CD4-positive, alpha-beta memory T cell (primary cell): Measurements from ENCODE around the gene PRKG2. TPM values are rescaled to one million over a fixed set of nuclear protein-coding genes. Genes with fewer than 3 reads are reported as not detected.

Experiments used
- CTCF ChIA-PET: fragments of 350-600 bp; sonication (Branson Sonifier 250); formaldehyde crosslinking; loops from one replicate; lab custom pipeline; 2021; ENCODE audit warnings: inconsistent platforms; ENCODE audit not compliant: partially characterized antibody; lab: Charles Lee
- POLR2A ChIA-PET: fragments of 350-600 bp; sonication (Branson Sonifier 250); formaldehyde crosslinking; loops from one replicate; lab custom pipeline; 2021; ENCODE audit not compliant: partially characterized antibody; lab: Charles Lee
- DNase-seq, 5 donors: peaks; one replicate each; pipeline versions ENCODE4 v3.0.0 to v3.0.0-alpha.2; 2020 to 2022; ENCODE audit warnings: mixed read lengths in 1 of 5
- H3K27ac ChIP-seq: one replicate; pipeline ENCODE4 v1.7.0; 2013; ENCODE audit warnings: low read depth, low read length
- H3K27me3 ChIP-seq: 2 replicates; pipeline ENCODE4 v1.7.0; 2013; ENCODE audit warnings: mild to moderate bottlenecking, low read length, moderate library complexity; ENCODE audit not compliant: insufficient read depth
- H3K36me3 ChIP-seq: 2 replicates; pipeline ENCODE4 v1.7.0; 2013; ENCODE audit warnings: mild to moderate bottlenecking, low read length, moderate library complexity; ENCODE audit not compliant: insufficient read depth
- H3K4me1 ChIP-seq: 2 replicates; pipeline ENCODE4 v1.7.0; 2013; ENCODE audit warnings: mild to moderate bottlenecking, low read length, moderate library complexity; ENCODE audit not compliant: insufficient read depth
- H3K4me3 ChIP-seq, 2 donors: one replicate each; pipeline ENCODE4 v1.7.0; 2013; ENCODE audit warnings: low read length in 2 of 2, mild to moderate bottlenecking in 1 of 2
- H3K9me3 ChIP-seq, 2 donors: one replicate each; pipeline ENCODE4 v1.7.0; 2013; ENCODE audit warnings: low read length in 2 of 2, control low read depth in 1 of 2; ENCODE audit not compliant: control insufficient read depth in 1 of 2
- H3K27ac Mint-ChIP-seq, 7 donors: one replicate each; pipeline ENCODE4 v1.8.0; 2020 to 2021; ENCODE audit warnings: mixed read lengths in 7 of 7, mild to moderate bottlenecking in 6 of 7, inconsistent platforms in 3 of 7, moderate library complexity in 3 of 7
- H3K27me3 Mint-ChIP-seq, 2 donors: one replicate each; pipeline ENCODE4 v1.8.0; 2020 to 2021; ENCODE audit warnings: mixed read lengths in 2 of 2
- H3K36me3 Mint-ChIP-seq, 2 donors: one replicate each; pipeline ENCODE4 v1.8.0; 2020 to 2021; ENCODE audit warnings: mixed read lengths in 2 of 2, inconsistent platforms in 1 of 2, mild to moderate bottlenecking in 1 of 2
- H3K4me1 Mint-ChIP-seq, 4 donors: one replicate each; pipeline ENCODE4 v1.8.0; 2020 to 2021; ENCODE audit warnings: mixed read lengths in 4 of 4, mild to moderate bottlenecking in 1 of 4
- H3K4me3 Mint-ChIP-seq, 8 donors: one replicate each; pipeline ENCODE4 v1.8.0; 2020 to 2021; ENCODE audit warnings: mixed read lengths in 8 of 8, mild to moderate bottlenecking in 7 of 8, moderate library complexity in 6 of 8, inconsistent platforms in 3 of 8
- H3K9me3 Mint-ChIP-seq, 8 donors: one replicate each; pipeline ENCODE4 v1.8.0; 2020 to 2021; ENCODE audit warnings: mixed read lengths in 8 of 8, mild to moderate bottlenecking in 5 of 8, inconsistent platforms in 3 of 8, moderate library complexity in 1 of 8
- intact Hi-C: fragments of 100-400 bp; cut with micrococcal nuclease; formaldehyde crosslinking; loops from one replicate; pipeline ENCODE4 v1.15.1; 2023
- polyA plus RNA-seq, 2 donors: library from polyadenylated mRNA; unstranded; fragments of 300-500 nt; fragmentation: Illumina TruSeq; gene quantifications; one replicate each; pipeline ENCODE4 v1.2.3, GENCODE V29; 2021
- total RNA-seq, 2 experiments: library from RNA; stranded (reverse); gene quantifications; one replicate each; pipeline ENCODE4 v1.2.3, GENCODE V29; 2021

The PRKG2 gene
- total and polyA plus RNA-seq, 4 experiments from 2014 or later, result 1.5 to 5.1 (median 1.9) TPM

DNA sequence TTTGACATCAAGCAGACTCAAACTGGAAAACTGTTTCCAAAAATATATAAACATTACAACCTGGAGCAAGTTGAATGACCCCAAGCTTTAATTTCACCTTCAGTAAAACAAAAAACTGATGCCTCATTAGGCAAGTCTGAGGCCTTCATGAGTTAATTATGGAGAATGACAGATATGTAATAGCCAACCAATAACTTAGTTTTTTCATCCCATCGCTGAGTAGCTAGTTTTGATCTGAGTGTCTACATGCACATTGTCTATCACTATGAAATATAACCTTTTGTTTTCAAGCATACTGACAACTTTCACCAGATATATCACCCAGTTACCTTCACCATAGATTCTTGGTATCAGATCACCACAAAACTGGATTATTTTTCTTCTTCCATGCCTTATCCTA, 16.4 kb downstream of the PRKG2 start:
- Mint-ChIP-seq H3K36me3 (no peaks in the 10 kb centered on the region), H3K4me3 (no peak overlapping the region), H3K27me3 (peaks cover 0 to 3% of the 10 kb centered on the region in 2 donors), H3K27ac (no peak overlapping the region), H3K4me1 (no peaks in the 10 kb centered on the region), H3K9me3 (peaks cover 0 to 2% (median 0%) of the 10 kb centered on the region in 8 donors)
- H3K36me3 ChIP-seq, result no peaks in the 10 kb centered on the region
- POLR2A ChIA-PET, result no interaction called here
- H3K9me3 ChIP-seq, result no peaks in the 10 kb centered on the region
- H3K27ac ChIP-seq, result no peak overlapping the region
- DNase-seq, result no peak
- H3K4me3 ChIP-seq, result no peak overlapping the region
- intact Hi-C loops, result no loop called here
- no peaks in the 10 kb centered on the region for H3K4me1 ChIP-seq
- CTCF ChIA-PET, result no interaction called here
- H3K27me3 ChIP-seq, result no peaks in the 10 kb centered on the region

DNA sequence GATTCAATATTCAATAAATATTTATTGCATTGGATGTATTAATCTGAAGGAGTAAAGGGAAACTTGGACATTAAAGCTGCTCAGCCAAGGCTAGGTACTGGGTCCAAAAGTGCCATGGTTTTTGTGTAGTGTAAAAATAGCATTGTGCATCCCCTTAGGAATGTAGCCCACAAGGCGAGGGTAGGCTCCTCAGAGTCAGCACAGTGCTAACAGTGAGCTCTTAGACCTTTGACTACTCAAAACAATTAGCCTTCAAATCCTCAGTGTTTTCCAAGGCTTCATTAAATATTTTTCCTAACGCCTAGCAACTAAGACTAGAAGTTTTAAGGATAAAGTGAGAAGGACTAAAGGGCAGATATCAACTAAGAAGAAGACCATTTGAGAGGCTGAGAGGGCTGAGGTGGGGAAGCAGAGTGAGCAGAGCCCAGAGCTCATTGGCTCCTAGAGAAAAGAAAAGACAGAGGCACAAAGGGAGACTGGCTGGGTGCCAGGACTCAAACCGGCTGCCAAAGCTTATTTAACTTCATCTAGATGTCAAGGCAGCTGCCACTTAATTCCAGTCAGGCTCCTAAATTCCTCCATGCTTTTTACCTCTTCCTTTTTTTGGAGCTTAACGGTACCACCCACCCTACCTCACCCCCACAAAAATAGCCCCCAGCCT, 17.0 kb downstream of the PRKG2 start:
- Histone ChIP-seq H3K27me3 (no peaks in the 10 kb centered on the region), H3K27ac (no peak overlapping the region), H3K36me3 (no peaks in the 10 kb centered on the region), H3K4me3 (no peak overlapping the region), H3K4me1 (no peaks in the 10 kb centered on the region), H3K9me3 (no peaks in the 10 kb centered on the region)
- H3K36me3 Mint-ChIP-seq, result no peaks in the 10 kb centered on the region
- H3K9me3 Mint-ChIP-seq, result peaks cover 0 to 2% (median 0%) of the 10 kb centered on the region in 8 donors
- POLR2A ChIA-PET, result no interaction called here
- H3K27me3 Mint-ChIP-seq, result peaks cover 0 to 2% of the 10 kb centered on the region in 2 donors
- DNase-seq, result no peak
- H3K4me3 Mint-ChIP-seq, result no peak overlapping the region
- intact Hi-C loops, result no loop called here
- no peak overlapping the region for H3K27ac Mint-ChIP-seq
- CTCF ChIA-PET, result no interaction called here
- H3K4me1 Mint-ChIP-seq, result no peaks in the 10 kb centered on the region

DNA sequence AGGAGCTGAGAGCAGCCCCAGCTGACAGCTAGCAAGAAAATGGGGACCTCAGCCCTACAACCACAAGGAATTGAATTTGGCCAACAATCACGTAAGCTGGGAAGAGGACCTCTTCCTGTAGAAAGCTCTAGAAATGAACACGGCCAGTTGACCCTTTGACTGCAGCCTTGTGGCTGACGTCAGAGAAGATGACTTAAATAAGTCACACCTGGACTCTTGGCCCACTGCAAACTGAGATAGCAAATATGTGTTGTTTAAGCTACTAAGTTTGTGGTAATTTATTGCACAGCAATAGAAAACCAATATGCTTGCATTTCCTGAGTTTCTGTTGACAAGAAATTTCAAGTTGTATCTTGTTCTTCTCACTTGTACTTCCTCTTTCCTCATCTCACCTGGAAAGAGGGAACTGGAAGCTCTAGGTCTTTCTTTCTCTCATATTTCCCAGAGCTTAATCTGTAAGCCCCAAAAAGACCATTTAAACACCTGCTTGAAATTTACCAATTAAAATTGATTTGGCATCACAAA, 18.8 kb downstream of the PRKG2 start:
- intact Hi-C loops, result no loop called here
- H3K27me3 Mint-ChIP-seq, result peaks cover 0 to 2% of the 10 kb centered on the region in 2 donors
- POLR2A ChIA-PET, result no interaction called here

DNA sequence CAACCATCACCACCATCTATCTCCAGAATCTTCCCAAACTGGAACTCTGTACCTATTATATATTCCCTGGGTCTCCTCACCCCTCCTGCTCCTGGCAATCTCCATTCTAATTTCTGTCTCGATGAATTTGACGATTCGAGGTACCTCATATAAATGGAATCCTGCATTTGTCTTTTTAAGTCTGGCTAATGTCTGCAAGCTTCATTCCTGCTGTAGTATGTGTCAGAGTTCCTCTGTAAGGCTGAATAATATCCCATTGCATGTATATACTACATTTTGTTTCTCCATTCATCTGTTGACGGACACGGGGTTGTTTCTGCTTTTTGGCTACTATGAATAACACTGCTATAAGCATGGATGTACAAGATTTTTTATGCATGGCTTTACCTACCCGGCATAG, 19.5 kb downstream of the PRKG2 start:
- peaks cover 0 to 3% (median 2%) of the 10 kb centered on the region in 8 donors for H3K9me3 Mint-ChIP-seq
- no peak overlapping the region for H3K27ac Mint-ChIP-seq
- H3K27ac ChIP-seq, result no peak overlapping the region
- peaks cover 0 to 2% of the 10 kb centered on the region in 2 donors for H3K27me3 Mint-ChIP-seq
- no peak for DNase-seq
- ChIA-PET CTCF (no interaction called here), POLR2A (no interaction called here)
- H3K4me1 ChIP-seq, result no peaks in the 10 kb centered on the region
- no peaks in the 10 kb centered on the region for H3K36me3 ChIP-seq
- H3K4me3 ChIP-seq, result no peak overlapping the region
- H3K27me3 ChIP-seq, result no peaks in the 10 kb centered on the region
- no peaks in the 10 kb centered on the region for H3K9me3 ChIP-seq
- no peaks in the 10 kb centered on the region for H3K4me1 Mint-ChIP-seq
- H3K4me3 Mint-ChIP-seq, result no peak overlapping the region
- no peaks in the 10 kb centered on the region for H3K36me3 Mint-ChIP-seq
- intact Hi-C loops, result no loop called here

More for the DNA sequence above, 18.8 kb downstream of the PRKG2 start:
- no peaks in the 10 kb centered on the region for H3K9me3 ChIP-seq
- no peaks in the 10 kb centered on the region for H3K36me3 ChIP-seq
- H3K27ac Mint-ChIP-seq, result no peak overlapping the region
- H3K27me3 ChIP-seq, result no peaks in the 10 kb centered on the region
- H3K4me3 ChIP-seq, result no peak overlapping the region
- CTCF ChIA-PET, result no interaction called here
- H3K4me1 Mint-ChIP-seq, result no peaks in the 10 kb centered on the region
- DNase-seq, result no peak
- H3K4me1 ChIP-seq, result no peaks in the 10 kb centered on the region
- H3K27ac ChIP-seq, result no peak overlapping the region
- peaks cover 0 to 2% (median 0%) of the 10 kb centered on the region in 8 donors for H3K9me3 Mint-ChIP-seq
- H3K36me3 Mint-ChIP-seq, result no peaks in the 10 kb centered on the region
- H3K4me3 Mint-ChIP-seq, result no peak overlapping the region

DNA sequence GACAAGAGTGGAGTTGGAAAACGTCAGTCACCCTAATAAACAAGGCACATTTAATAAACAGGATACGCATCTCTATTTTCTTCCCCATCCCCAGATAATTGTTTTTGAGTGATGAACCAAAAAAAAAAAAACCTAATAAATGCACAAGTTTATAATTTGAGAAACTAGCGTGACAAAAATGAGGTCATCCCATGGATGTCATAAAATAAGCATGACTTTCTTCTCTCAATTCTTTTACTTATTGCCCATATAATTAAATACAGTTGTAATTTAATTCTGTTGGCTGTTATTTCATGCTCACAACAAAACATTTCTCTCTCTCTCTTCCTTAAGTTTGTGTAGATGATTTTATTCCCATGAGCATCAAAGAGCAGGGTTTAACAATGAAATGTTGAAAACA, 20.7 kb downstream of the PRKG2 start:
- H3K27me3 Mint-ChIP-seq, result peaks cover 0 to 2% of the 10 kb centered on the region in 2 donors
- H3K36me3 Mint-ChIP-seq, result no peaks in the 10 kb centered on the region
- intact Hi-C loops, result no loop called here
- peaks cover 0 to 5% (median 2%) of the 10 kb centered on the region in 8 donors for H3K9me3 Mint-ChIP-seq
- no peaks in the 10 kb centered on the region for H3K4me1 Mint-ChIP-seq
- ChIA-PET POLR2A (no interaction called here), CTCF (no interaction called here)
- H3K27me3 ChIP-seq, result no peaks in the 10 kb centered on the region
- no peaks in the 10 kb centered on the region for H3K9me3 ChIP-seq
- H3K4me3 ChIP-seq, result no peak overlapping the region
- no peak for DNase-seq
- no peaks in the 10 kb centered on the region for H3K4me1 ChIP-seq
- H3K4me3 Mint-ChIP-seq, result no peak overlapping the region
- H3K36me3 ChIP-seq, result no peaks in the 10 kb centered on the region
- no peak overlapping the region for H3K27ac Mint-ChIP-seq
- no peak overlapping the region for H3K27ac ChIP-seq

DNA sequence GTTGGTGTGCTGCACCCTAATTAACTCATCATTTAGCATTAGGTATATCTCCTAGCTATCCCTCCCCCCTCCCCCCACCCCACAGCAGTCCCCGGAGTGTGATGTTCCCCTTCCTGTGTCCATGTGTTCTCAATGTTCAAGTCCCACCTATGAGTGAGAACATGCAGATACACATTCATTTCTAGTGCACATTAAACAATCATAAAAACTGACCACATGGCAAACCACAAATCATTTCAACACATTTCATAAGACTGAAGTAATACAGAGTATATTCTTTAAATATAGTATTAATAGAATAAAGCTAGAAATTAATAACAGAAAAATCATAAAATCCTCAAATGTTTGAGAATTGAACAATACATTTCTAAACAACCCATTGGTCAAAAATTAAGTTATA, 34.1 kb downstream of the PRKG2 start:
- Mint-ChIP-seq H3K4me3 (no peak overlapping the region), H3K27me3 (peaks cover 1 to 2% of the 10 kb centered on the region in 2 donors), H3K9me3 (peaks cover 0 to 9% (median 2%) of the 10 kb centered on the region in 8 donors), H3K4me1 (no peaks in the 10 kb centered on the region), H3K27ac (no peak overlapping the region), H3K36me3 (no peaks in the 10 kb centered on the region)
- H3K27me3 ChIP-seq, result no peaks in the 10 kb centered on the region
- H3K27ac ChIP-seq, result no peak overlapping the region
- H3K4me1 ChIP-seq, result no peaks in the 10 kb centered on the region
- ChIA-PET POLR2A (no interaction called here), CTCF (no interaction called here)
- H3K4me3 ChIP-seq, result no peak overlapping the region
- no peaks in the 10 kb centered on the region for H3K36me3 ChIP-seq
- DNase-seq, result no peak
- intact Hi-C loops, result no loop called here
- H3K9me3 ChIP-seq, result no peaks in the 10 kb centered on the region

DNA sequence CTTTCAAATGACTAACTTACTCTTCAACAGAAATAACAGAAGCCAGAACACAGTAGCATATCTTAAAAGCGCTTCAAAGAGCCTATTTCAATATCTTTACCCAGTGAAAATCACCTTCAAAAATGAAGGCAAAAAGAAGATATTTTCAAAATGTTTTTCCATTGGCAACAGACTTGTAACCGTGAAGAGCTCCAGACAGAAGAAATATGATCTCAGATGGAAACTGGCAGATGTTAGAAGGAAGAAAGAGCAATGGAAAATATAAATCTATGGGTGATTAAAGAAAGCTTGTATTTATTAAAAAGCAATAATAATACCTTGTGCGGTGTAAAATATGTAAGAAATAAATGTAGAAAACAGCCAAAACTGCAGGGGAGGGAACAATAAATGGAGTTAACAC, 35.7 kb downstream of the PRKG2 start:
- Mint-ChIP-seq H3K27ac (no peak overlapping the region), H3K36me3 (no peaks in the 10 kb centered on the region), H3K4me3 (no peak overlapping the region), H3K4me1 (no peaks in the 10 kb centered on the region), H3K27me3 (peaks cover 1 to 2% of the 10 kb centered on the region in 2 donors), H3K9me3 (peaks cover 0 to 9% (median 2%) of the 10 kb centered on the region in 8 donors)
- ChIA-PET POLR2A (no interaction called here), CTCF (interaction anchor here (1.5 kb wide), 1 partner anchor 10 kb away, joined by 6 read pairs; no protein-coding TSS in a partner anchor)
- no peak overlapping the region for H3K4me3 ChIP-seq
- no peaks in the 10 kb centered on the region for H3K4me1 ChIP-seq
- intact Hi-C loops, result no loop called here
- no peaks in the 10 kb centered on the region for H3K36me3 ChIP-seq
- DNase-seq, result no peak
- no peak overlapping the region for H3K27ac ChIP-seq
- H3K9me3 ChIP-seq, result no peaks in the 10 kb centered on the region
- H3K27me3 ChIP-seq, result no peaks in the 10 kb centered on the region
